Endothelial cell of umbilical vein (primary cell): ENCODE results near the gene EAF1. TPM values are rescaled to one million over a fixed set of nuclear protein-coding genes. Genes with fewer than 3 reads are reported as not detected.
"Not testable (repeated sequence)": the region's sequence is repeated elsewhere in the genome, so short reads cannot be mapped to it uniquely, and the experiment has no call there.

Experiments
- BruUV-seq: library from RNA; stranded (reverse); fragments of 400-500 nt; replicated peaks from 2 replicates; lab custom pipeline; 2021; lab: Mats Ljungman, UMichigan
- CTCF ChIA-PET: fragments of 300-600, 350-600 bp; sonication (Branson Sonifier 250); formaldehyde crosslinking; loops from one replicate; lab custom pipeline; 2021; ENCODE audit warnings: antibody characterized with exemption, inconsistent platforms; lab: Charles Lee
- POLR2A ChIA-PET: fragments of 300-600, 350-600 bp; sonication (Branson Sonifier 250); formaldehyde crosslinking; loops from one replicate; lab custom pipeline; 2021; ENCODE audit warnings: antibody characterized with exemption, inconsistent platforms; lab: Charles Lee
- DNase-seq: peaks from one replicate; pipeline ENCODE4 v3.0.0-alpha.2; 2011; ENCODE audit warnings: low read depth, low spot score
- FAIRE-seq: peaks from 2 replicates; lab custom pipeline; 2011; peaks lifted over from hg19 to GRCh38; lab: Jason Lieb, UNC
- H2AFZ ChIP-seq: 2 replicates; pipeline ENCODE4 v1.6.0; 2012; ENCODE audit warnings: low read depth, low read length, control low read depth, inconsistent platforms
- H3K27ac ChIP-seq: 2 replicates; pipeline ENCODE4 v1.5.1; 2011; ENCODE audit warnings: low read depth, mild to moderate bottlenecking, control low read depth, low read length, moderate library complexity; ENCODE audit not compliant: insufficient read depth
- H3K27me3 ChIP-seq, 2 experiments: 2 replicates each; pipeline versions ENCODE4 v1.6.0 to v1.6.1; 2011; ENCODE audit warnings: low read length in 2 of 2, mixed read lengths in 1 of 2; ENCODE audit not compliant: control insufficient read depth in 2 of 2, insufficient read depth in 2 of 2
- H3K36me3 ChIP-seq, 2 experiments: 2 replicates in 1 of 2; 3 replicates in 1 of 2; pipeline ENCODE4 v1.5.1; 2011; ENCODE audit warnings: low read length in 2 of 2, mild to moderate bottlenecking in 1 of 2, moderate library complexity in 1 of 2; ENCODE audit not compliant: control insufficient read depth in 2 of 2, insufficient read depth in 2 of 2; ENCODE audit errors: extremely low read depth in 1 of 2
- H3K4me1 ChIP-seq: 3 replicates; pipeline ENCODE4 v1.5.1; 2011; ENCODE audit warnings: mild to moderate bottlenecking, low read length; ENCODE audit not compliant: control insufficient read depth, insufficient read depth; ENCODE audit errors: extremely low read depth
- H3K4me2 ChIP-seq: 2 replicates; pipeline ENCODE4 v1.6.1; 2011; ENCODE audit warnings: low read length, control low read depth, mixed read lengths; ENCODE audit not compliant: insufficient read depth
- H3K4me3 ChIP-seq, 3 experiments: fragments of 200-600 bp in 1 of 3; sonication (generic), shearing (Covaris generic) in 1 of 3; replicated peaks in 1 of 3; 2 replicates each; pipeline ENCODE4 v1.5.1; 2011 to 2016; ENCODE audit warnings: control low read depth in 3 of 3, low read length in 3 of 3, mild to moderate bottlenecking in 2 of 3, inconsistent platforms in 1 of 3, low read depth in 1 of 3, moderate library complexity in 1 of 3; ENCODE audit not compliant: insufficient read depth in 1 of 3
- H3K79me2 ChIP-seq: 2 replicates; pipeline ENCODE4 v1.6.0; 2012; ENCODE audit warnings: low read length, inconsistent platforms; ENCODE audit not compliant: control insufficient read depth, insufficient read depth
- H3K9ac ChIP-seq: replicated peaks from 2 replicates; pipeline ENCODE3; 2011; ENCODE audit warnings: low read length, control low read depth; ENCODE audit not compliant: insufficient read depth; ENCODE audit errors: extremely low read depth
- H3K9me1 ChIP-seq: replicated peaks from 3 replicates; pipeline ENCODE4 v1.6.0; 2011; ENCODE audit warnings: mild to moderate bottlenecking, low read length; ENCODE audit not compliant: control insufficient read depth, insufficient read depth; ENCODE audit errors: extremely low read depth
- H3K9me3 ChIP-seq: replicated peaks from 2 replicates; pipeline ENCODE4 v1.5.1; 2012; ENCODE audit warnings: low read length, inconsistent platforms; ENCODE audit not compliant: control insufficient read depth, insufficient read depth
- H4K20me1 ChIP-seq: replicated peaks from 2 replicates; pipeline ENCODE3; 2011; ENCODE audit warnings: mild to moderate bottlenecking, low read length; ENCODE audit not compliant: control insufficient read depth, insufficient read depth; ENCODE audit errors: extremely low read depth
- EZH2 ChIP-seq: IDR thresholded peaks from 2 replicates; pipeline ENCODE4 v1.6.1; 2012; ENCODE audit warnings: borderline replicate concordance, low read depth, mild to moderate bottlenecking, moderate library complexity, low read length, inconsistent platforms; ENCODE audit not compliant: severe bottlenecking
- FOS ChIP-seq: IDR thresholded peaks from 2 replicates; pipeline ENCODE4 v1.6.1; 2011; ENCODE audit warnings: mild to moderate bottlenecking, low read length, moderate library complexity, borderline replicate concordance; ENCODE audit not compliant: insufficient read depth
- JUN ChIP-seq: IDR thresholded peaks from 2 replicates; pipeline ENCODE4 v1.6.1; 2011; ENCODE audit warnings: borderline replicate concordance, low read depth; ENCODE audit not compliant: insufficient read length, insufficient read depth
- MYC ChIP-seq: IDR thresholded peaks from one replicate; pipeline ENCODE4 v1.6.1; 2011; ENCODE audit warnings: mild to moderate bottlenecking, low read depth, low read length
- POLR2A ChIP-seq: IDR thresholded peaks from 2 replicates; pipeline ENCODE4 v1.6.1; 2012; ENCODE audit warnings: low read depth, mild to moderate bottlenecking, control low read depth, low read length
- dilution Hi-C: fragments of 300-500 bp; cut with MboI; formaldehyde crosslinking; loops from one replicate; pipeline ENCODE4 v1.15.0; 2019; ENCODE audit warnings: low sequenced_read_pairs; ENCODE audit not compliant: extremely low pct_ligation_motif_present
- intact Hi-C: fragments of 100-400 bp; cut with micrococcal nuclease; formaldehyde crosslinking; loops from one replicate; pipeline ENCODE4 v1.10.0; 2022
- polyA plus RNA-seq, 4 experiments: library from polyadenylated mRNA; depleted of rRNA in 3 of 4; stranded (reverse) in 3 of 4; unstranded in 1 of 4; fragments of >200 nt; gene quantifications; 2 replicates each; pipeline versions ENCODE4 v1.2.1 to v1.2.3, GENCODE V29; 2011 to 2012; ENCODE audit warnings: missing spikeins in 1 of 4
- total RNA-seq: library from RNA; stranded (reverse); gene quantifications from 2 replicates; pipeline ENCODE4 v1.2.3, GENCODE V29; 2021
- TF ChIP-seq, protein P1 (sequence below), 2 donors: IDR thresholded peaks; 1 replicate in 1 of 2; 2 replicates in 1 of 2; pipeline ENCODE4 v1.5.1; 2011; ENCODE audit warnings: low read length in 2 of 2, mild to moderate bottlenecking in 2 of 2, moderate library complexity in 2 of 2, control low read depth in 1 of 2, inconsistent platforms in 1 of 2, low read depth in 1 of 2; ENCODE audit not compliant: insufficient read depth in 1 of 2; ENCODE audit errors: extremely low read depth in 1 of 2
- TF ChIP-seq, protein P2 (sequence below): IDR thresholded peaks from 2 replicates; pipeline ENCODE4 v1.6.1; 2011; ENCODE audit not compliant: insufficient read depth, insufficient read length

Gene EAF1
- total and polyA plus RNA-seq, 2 donors (not counting 3 experiments of a cell fraction or from before 2014, with no cell fraction given), result 8.7 to 18.2 TPM

- H3K9me3 ChIP-seq, result no peaks in the 10 kb centered on the region
- no peak for TF ChIP-seq FOS
- TF ChIP-seq, protein P1, sequence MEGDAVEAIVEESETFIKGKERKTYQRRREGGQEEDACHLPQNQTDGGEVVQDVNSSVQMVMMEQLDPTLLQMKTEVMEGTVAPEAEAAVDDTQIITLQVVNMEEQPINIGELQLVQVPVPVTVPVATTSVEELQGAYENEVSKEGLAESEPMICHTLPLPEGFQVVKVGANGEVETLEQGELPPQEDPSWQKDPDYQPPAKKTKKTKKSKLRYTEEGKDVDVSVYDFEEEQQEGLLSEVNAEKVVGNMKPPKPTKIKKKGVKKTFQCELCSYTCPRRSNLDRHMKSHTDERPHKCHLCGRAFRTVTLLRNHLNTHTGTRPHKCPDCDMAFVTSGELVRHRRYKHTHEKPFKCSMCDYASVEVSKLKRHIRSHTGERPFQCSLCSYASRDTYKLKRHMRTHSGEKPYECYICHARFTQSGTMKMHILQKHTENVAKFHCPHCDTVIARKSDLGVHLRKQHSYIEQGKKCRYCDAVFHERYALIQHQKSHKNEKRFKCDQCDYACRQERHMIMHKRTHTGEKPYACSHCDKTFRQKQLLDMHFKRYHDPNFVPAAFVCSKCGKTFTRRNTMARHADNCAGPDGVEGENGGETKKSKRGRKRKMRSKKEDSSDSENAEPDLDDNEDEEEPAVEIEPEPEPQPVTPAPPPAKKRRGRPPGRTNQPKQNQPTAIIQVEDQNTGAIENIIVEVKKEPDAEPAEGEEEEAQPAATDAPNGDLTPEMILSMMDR (IDR thresholded peaks at IDR 0.05; ENCODE audit: extremely low read depth in 1 of 2, insufficient read depth in 1 of 2, low read depth in 1 of 2, low read length in 2 of 2), result no peak
- TF ChIP-seq, protein P2, sequence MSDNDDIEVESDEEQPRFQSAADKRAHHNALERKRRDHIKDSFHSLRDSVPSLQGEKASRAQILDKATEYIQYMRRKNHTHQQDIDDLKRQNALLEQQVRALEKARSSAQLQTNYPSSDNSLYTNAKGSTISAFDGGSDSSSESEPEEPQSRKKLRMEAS, result no peak
- TF ChIP-seq POLR2A, result no peak
- no peak for TF ChIP-seq MYC
- no peak for TF ChIP-seq JUN
- no peak for TF ChIP-seq EZH2
- H4K20me1 ChIP-seq, result no peaks in the 10 kb centered on the region
- no peak overlapping the region for H3K9ac ChIP-seq
- dilution Hi-C loops (no loop called here), intact Hi-C loops (no loop called here)
- FAIRE-seq (no peak), DNase-seq (no peak)
- no peaks in the 10 kb centered on the region for H3K9me1 ChIP-seq
- no peak overlapping the region for H3K4me2 ChIP-seq
- H3K36me3 ChIP-seq, result no peaks in the 10 kb centered on the region
- no peaks in the 10 kb centered on the region for H3K4me1 ChIP-seq
- no peak overlapping the region for H3K27ac ChIP-seq
- H3K4me3 ChIP-seq, result no peak overlapping the region
- ChIA-PET CTCF (interaction anchor here (1.5 kb wide), 1 partner anchor 21 kb away, joined by 3 read pairs; no protein-coding TSS in a partner anchor), POLR2A (no interaction called here)
- no TSS peak for BruUV-seq
- H3K27me3 ChIP-seq, result no peaks in the 10 kb centered on the region
- H2AFZ ChIP-seq, result no peak overlapping the region
- H3K79me2 ChIP-seq, result no peaks in the 10 kb centered on the region
These were observed 52.2 kb downstream of the EAF1 start for GRCh38 chr3:15479400-15480224.

GRCh38 chr3:15484551-15484950 lies 57.2 kb downstream of the EAF1 start:
- H3K4me1 ChIP-seq, FAIRE-seq, POLR2A ChIA-PET: not testable (repeated sequence)

More at GRCh38 chr3:15484551-15484950, 57.2 kb downstream of the EAF1 start:
- H3K27ac ChIP-seq, H3K9ac ChIP-seq, H3K36me3 ChIP-seq, H3K4me3 ChIP-seq, H3K9me3 ChIP-seq, dilution Hi-C loops, H3K79me2 ChIP-seq, H3K4me2 ChIP-seq, H3K27me3 ChIP-seq, CTCF ChIA-PET, intact Hi-C loops, H4K20me1 ChIP-seq, DNase-seq, H2AFZ ChIP-seq, H3K9me1 ChIP-seq, BruUV-seq: not testable (repeated sequence)
